Breast epithelium (tissue), 4 donors: ENCODE data around the gene ATP8B4. TPM values are rescaled to one million over a fixed set of nuclear protein-coding genes. Genes with fewer than 3 reads are reported as not detected.

Experiments used
- DNase-seq, 2 donors: peaks; one replicate each; pipeline ENCODE4 v3.0.0-alpha.2; 2019; ENCODE audit warnings: low spot score in 2 of 2
- H3K27ac ChIP-seq, 2 donors: fragments of 200-600 bp; sonication (generic) in 1 of 2; one replicate each; pipeline ENCODE4 v1.5.1; 2016 to 2019; ENCODE audit warnings: mild to moderate bottlenecking in 1 of 2
- H3K27me3 ChIP-seq, 2 donors: fragments of 200-600 bp; sonication (generic) in 1 of 2; one replicate each; pipeline versions ENCODE4 v1.5.1 to v1.6.0; 2017 to 2019; ENCODE audit warnings: control low read depth in 1 of 2, mild to moderate bottlenecking in 1 of 2
- H3K36me3 ChIP-seq: fragments of 200-600 bp; one replicate; pipeline ENCODE4 v1.5.1; 2019
- H3K4me1 ChIP-seq, 2 donors: fragments of 200-600 bp; sonication (generic); one replicate each; pipeline ENCODE4 v1.5.1; 2016 to 2019; ENCODE audit warnings: control low read depth in 1 of 2
- H3K4me3 ChIP-seq, 3 donors: fragments of 200-600 bp; sonication (generic); 1 replicate in 2 of 3; 2 replicates in 1 of 3; pipeline ENCODE4 v1.5.1; 2016 to 2019; ENCODE audit warnings: mild to moderate bottlenecking in 3 of 3, moderate library complexity in 2 of 3
- H3K9me3 ChIP-seq, 2 donors: fragments of 200-600 bp; sonication (generic) in 1 of 2; one replicate each; pipeline ENCODE4 v1.5.1; 2016 to 2019; ENCODE audit warnings: control low read depth in 1 of 2
- POLR2A ChIP-seq: fragments of 450-650 bp; IDR thresholded peaks from one replicate; pipeline ENCODE4 v1.6.1; 2016; ENCODE audit warnings: antibody characterized with exemption, mild to moderate bottlenecking, moderate library complexity
- POLR2AphosphoS5 ChIP-seq, 3 donors: sonication (generic); formaldehyde crosslinking; IDR thresholded peaks; one replicate each; pipeline ENCODE4 v1.6.1; 2017; ENCODE audit warnings: antibody characterized with exemption in 3 of 3
- intact Hi-C: fragments of 100-400 bp; cut with DNase I; formaldehyde crosslinking; loops from one replicate; pipeline ENCODE4 v1.15.1; 2023; ENCODE audit warnings: low total_unique reads
- total RNA-seq, 3 donors: library from RNA; depleted of rRNA; stranded (reverse); fragments of >200 nt; gene quantifications; one replicate each; pipeline ENCODE4 v1.1.0, GENCODE V29; 2016
- TF ChIP-seq, protein P1 (sequence below), 3 donors: fragments of 450-650 bp; IDR thresholded peaks; one replicate each; pipeline ENCODE4 v1.5.1; 2016 to 2017; ENCODE audit warnings: antibody characterized with exemption in 3 of 3, mild to moderate bottlenecking in 3 of 3, moderate library complexity in 3 of 3

The ATP8B4 gene
- total RNA-seq, 3 donors from 2014 or later: 7.9 to 28.3 (median 9.5) TPM

DNA sequence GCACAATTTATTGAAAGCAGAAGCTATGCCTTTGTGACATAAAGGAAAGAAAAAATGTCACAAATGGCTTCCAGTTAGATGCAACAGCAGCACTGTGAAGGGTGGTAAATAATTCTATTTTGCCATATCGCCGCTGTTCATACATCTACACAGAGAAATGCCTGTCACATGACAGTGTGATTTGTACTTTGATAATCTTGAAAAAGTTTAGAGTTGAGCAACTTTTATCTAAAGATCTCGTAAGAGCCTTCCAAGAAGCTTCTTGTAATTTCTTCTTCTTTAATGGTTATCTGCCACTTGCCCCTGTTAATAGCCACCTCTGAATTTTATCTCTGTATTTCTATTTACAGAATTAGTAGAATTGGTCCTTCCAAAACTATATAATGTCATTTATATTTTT lies 192.3 kb downstream of the ATP8B4 start:
- no peak for DNase-seq
- Histone ChIP-seq H3K4me3 (no peak overlapping the region), H3K27me3 (no peaks in the 10 kb centered on the region), H3K4me1 (no peaks in the 10 kb centered on the region), H3K9me3 (no peaks in the 10 kb centered on the region), H3K36me3 (no peaks in the 10 kb centered on the region), H3K27ac (no peak overlapping the region)
- intact Hi-C loops: no loop called here
- no peak for TF ChIP-seq POLR2A
- TF ChIP-seq, protein P1, sequence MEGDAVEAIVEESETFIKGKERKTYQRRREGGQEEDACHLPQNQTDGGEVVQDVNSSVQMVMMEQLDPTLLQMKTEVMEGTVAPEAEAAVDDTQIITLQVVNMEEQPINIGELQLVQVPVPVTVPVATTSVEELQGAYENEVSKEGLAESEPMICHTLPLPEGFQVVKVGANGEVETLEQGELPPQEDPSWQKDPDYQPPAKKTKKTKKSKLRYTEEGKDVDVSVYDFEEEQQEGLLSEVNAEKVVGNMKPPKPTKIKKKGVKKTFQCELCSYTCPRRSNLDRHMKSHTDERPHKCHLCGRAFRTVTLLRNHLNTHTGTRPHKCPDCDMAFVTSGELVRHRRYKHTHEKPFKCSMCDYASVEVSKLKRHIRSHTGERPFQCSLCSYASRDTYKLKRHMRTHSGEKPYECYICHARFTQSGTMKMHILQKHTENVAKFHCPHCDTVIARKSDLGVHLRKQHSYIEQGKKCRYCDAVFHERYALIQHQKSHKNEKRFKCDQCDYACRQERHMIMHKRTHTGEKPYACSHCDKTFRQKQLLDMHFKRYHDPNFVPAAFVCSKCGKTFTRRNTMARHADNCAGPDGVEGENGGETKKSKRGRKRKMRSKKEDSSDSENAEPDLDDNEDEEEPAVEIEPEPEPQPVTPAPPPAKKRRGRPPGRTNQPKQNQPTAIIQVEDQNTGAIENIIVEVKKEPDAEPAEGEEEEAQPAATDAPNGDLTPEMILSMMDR (IDR thresholded peaks at IDR 0.05): no peak
- TF ChIP-seq POLR2AphosphoS5 (IDR thresholded peaks at IDR 0.05): no peak

DNA sequence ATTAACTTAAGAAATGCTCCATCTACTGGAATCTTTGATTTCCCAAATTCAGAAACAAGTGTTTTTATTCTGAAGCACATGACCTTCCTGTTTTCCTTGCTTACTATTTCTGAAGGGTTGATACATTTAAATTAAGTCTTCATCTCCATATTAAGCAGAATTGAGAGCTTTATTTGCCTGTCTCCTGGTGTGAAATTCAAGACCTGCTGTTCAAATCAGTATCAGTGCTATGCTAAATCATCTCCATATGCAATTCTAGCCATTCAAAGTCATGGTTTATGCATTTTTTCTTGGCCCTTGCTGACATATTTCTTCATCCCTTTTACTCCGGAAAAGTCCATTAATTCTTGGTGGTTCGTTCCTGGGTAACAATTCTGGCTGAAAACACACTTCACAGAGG lies 195.4 kb downstream of the ATP8B4 start:
- TF ChIP-seq POLR2AphosphoS5 (IDR thresholded peaks at IDR 0.05) (no peak), POLR2A (no peak)
- TF ChIP-seq, protein P1 (IDR thresholded peaks at IDR 0.05): no peak
- no peak for DNase-seq
- Histone ChIP-seq H3K4me3 (no peak overlapping the region), H3K9me3 (no peaks in the 10 kb centered on the region), H3K27me3 (no peaks in the 10 kb centered on the region), H3K36me3 (no peaks in the 10 kb centered on the region), H3K27ac (no peak overlapping the region), H3K4me1 (no peaks in the 10 kb centered on the region)
- intact Hi-C loops: no loop called here

DNA sequence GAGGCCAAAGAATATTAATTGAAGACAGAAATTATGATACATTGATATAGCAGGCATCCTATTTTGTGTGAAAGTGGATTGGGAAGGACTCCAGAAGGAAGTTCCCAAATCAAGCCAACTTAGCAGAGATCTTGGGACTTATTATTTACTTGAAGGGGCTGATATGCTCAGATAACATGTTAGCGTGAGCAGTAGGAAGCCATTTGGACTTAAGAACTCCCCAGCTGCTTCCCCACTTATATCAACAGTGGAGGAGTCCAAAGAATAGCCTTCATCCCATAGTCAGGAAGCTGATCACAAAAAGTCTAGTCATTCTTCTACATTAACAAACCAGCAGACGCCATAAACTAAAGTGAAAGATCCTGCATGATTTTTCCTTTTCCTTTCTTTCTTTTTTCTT lies 200.0 kb downstream of the ATP8B4 start:
- no peak overlapping the region for H3K27ac ChIP-seq
- TF ChIP-seq POLR2AphosphoS5 (IDR thresholded peaks at IDR 0.05): no peak
- TF ChIP-seq, protein P1 (IDR thresholded peaks at IDR 0.05): no peak
- TF ChIP-seq POLR2A: no peak
- no peaks in the 10 kb centered on the region for H3K4me1 ChIP-seq
- DNase-seq: no peak
- no peaks in the 10 kb centered on the region for H3K36me3 ChIP-seq
- intact Hi-C loops: no loop called here
- H3K27me3 ChIP-seq: no peaks in the 10 kb centered on the region
- H3K9me3 ChIP-seq: no peaks in the 10 kb centered on the region
- no peak overlapping the region for H3K4me3 ChIP-seq

DNA sequence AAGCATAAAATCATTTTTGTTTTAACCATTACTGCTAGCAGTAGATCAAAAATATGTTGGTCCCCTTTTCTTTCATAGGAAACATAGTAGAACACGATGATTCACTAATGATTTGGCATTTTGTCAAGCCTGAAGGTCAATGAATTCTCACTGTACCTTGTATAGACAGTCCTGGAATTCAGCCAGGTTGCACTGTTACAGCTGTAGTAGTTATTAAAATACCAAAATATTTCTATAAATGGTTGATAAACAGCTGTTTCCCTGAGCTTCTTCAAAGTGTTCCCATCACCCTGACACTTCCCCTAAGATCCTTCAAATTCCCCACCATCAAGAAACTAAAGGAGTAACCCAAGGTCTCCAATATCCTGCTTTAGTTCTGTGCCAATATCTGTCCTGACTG lies 200.9 kb downstream of the ATP8B4 start:
- Histone ChIP-seq H3K27me3 (no peaks in the 10 kb centered on the region), H3K27ac (no peak overlapping the region), H3K9me3 (no peaks in the 10 kb centered on the region), H3K4me1 (no peaks in the 10 kb centered on the region), H3K36me3 (no peaks in the 10 kb centered on the region), H3K4me3 (no peak overlapping the region)
- no peak for DNase-seq
- TF ChIP-seq POLR2A (no peak), POLR2AphosphoS5 (IDR thresholded peaks at IDR 0.05) (no peak)
- TF ChIP-seq, protein P1 (IDR thresholded peaks at IDR 0.05): no peak
- intact Hi-C loops: no loop called here

DNA sequence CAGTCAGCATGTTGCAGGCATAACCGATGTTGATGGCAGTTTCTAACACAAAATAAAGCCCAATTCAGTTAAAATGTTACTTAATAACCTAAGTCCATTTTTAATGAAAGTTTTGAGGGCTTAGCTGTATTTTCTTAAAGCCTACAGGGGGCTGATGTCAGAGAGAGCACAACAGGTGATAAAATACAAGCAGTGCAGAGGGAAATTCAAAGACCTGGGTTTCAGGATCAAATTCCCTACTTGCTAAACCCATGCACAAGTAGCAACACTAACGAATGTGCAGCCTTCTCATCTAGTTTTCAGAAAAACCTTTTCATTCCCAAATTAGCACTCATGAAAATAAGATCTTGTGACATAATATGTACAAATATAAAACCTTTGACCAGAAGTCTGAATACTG lies 202.0 kb downstream of the ATP8B4 start:
- no peak overlapping the region for H3K27ac ChIP-seq
- TF ChIP-seq, protein P1 (IDR thresholded peaks at IDR 0.05): no peak
- TF ChIP-seq POLR2AphosphoS5 (IDR thresholded peaks at IDR 0.05) (no peak), POLR2A (no peak)
- no peak for DNase-seq
- no peaks in the 10 kb centered on the region for H3K27me3 ChIP-seq
- intact Hi-C loops: no loop called here
- H3K36me3 ChIP-seq: no peaks in the 10 kb centered on the region
- no peaks in the 10 kb centered on the region for H3K9me3 ChIP-seq
- H3K4me1 ChIP-seq: no peaks in the 10 kb centered on the region
- H3K4me3 ChIP-seq: no peak overlapping the region
